Activated T-cell treated with anti-CD3 and anti-CD28 coated beads for 1 hour (primary cell): ENCODE data around the gene RFC4.
"Not testable (repeated sequence)": the region's sequence is repeated elsewhere in the genome, so short reads cannot be mapped to it uniquely, and the experiment has no call there.

ENCODE experiments used
- DNase-seq: peaks from one replicate; pipeline ENCODE4 v3.0.0-alpha.2; 2020; ENCODE audit warnings: low read depth

RFC4 gene

GRCh38 chr3:186806089-186807055 is at the start of gene RFC4:
RFC4 (minus strand) TSS chr3:186806482; CDS start chr3:186804713, 1,769 bp downstream.
- DNase-seq: peak; percentile 75

- DNase-seq: no peak
These were observed 48.7 kb upstream of the RFC4 start for GRCh38 chr3:186854954-186855353.

DNA sequence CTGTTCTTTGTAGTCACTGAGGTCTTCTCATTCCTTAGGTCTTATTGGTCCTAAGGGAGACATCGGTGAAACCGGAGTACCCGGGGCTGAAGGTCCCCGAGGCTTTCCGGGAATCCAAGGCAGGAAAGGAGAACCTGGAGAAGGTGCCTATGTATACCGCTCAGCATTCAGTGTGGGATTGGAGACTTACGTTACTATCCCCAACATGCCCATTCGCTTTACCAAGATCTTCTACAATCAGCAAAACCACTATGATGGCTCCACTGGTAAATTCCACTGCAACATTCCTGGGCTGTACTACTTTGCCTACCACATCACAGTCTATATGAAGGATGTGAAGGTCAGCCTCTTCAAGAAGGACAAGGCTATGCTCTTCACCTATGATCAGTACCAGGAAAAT is 47.9 kb upstream of the RFC4 start:
- DNase-seq: no peak

DNA sequence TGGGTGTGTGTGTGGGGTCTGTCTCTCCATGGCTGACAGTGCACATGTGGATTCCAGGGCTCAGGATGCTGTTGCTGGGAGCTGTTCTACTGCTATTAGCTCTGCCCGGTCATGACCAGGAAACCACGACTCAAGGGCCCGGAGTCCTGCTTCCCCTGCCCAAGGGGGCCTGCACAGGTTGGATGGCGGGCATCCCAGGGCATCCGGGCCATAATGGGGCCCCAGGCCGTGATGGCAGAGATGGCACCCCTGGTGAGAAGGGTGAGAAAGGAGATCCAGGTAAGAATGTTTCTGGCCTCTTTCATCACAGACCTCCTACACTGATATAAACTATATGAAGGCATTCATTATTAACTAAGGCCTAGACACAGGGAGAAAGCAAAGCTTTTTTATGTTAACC is 46.7 kb upstream of the RFC4 start:
- DNase-seq: no peak

- DNase-seq: not testable (repeated sequence)
These were observed 45.6 kb upstream of the RFC4 start for GRCh38 chr3:186851835-186852234.

DNA sequence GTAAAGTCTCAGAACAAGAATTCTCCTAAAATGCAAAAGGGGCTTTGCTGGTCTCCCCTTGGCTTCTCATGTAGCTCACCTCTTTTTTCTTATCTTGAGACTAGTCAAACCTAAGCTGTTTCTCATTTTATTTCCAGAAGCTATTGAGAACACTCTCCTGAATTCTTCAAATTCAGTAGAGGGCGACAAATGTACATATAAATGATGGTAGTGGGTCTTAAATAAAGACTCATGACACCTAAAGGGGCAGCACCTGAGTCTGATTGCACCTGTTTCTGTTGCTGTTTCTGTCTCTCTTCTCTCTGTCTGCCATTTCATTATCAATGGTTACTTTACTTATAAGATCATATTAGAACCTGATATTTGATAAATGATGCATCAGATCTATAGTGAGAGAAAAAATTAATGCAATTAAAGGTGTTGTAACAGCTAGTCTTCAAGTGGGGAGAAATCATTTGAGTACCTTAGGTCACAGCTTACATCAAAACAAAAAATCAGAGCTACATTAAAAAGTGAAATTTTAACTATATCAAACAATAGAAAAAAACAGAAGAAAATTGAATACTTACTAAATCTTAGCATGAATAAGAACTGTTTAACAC is 43.2 kb upstream of the RFC4 start:
- no peak for DNase-seq

- no peak for DNase-seq
These were observed 41.2 kb upstream of the RFC4 start for GRCh38 chr3:186847437-186847836.

DNA sequence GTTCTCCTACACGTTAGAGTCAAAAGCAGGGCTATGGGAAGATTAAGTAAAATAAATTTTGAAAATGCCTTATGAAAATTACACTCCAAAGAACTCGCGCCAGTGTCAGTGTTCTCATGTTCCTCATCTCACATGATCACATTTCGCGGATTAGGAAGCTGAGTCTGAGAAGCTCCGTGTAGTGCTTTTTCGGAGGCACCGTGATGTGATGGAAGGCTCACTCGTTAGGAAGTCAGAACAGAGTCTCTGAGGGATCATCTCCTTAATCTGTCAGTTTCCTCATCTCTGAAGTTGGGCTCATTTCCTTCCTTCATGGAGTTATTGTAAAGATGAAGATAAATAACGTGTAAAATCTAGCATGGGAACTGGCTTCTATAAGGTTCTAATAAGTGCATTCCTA is 39.5 kb upstream of the RFC4 start:
- DNase-seq: no peak

- no peak for DNase-seq
These were observed 38.6 kb upstream of the RFC4 start for GRCh38 chr3:186844908-186845307.

- no peak for DNase-seq
These were observed 36.8 kb upstream of the RFC4 start for GRCh38 chr3:186843039-186843432.

- no peak for DNase-seq
These were observed 36.2 kb upstream of the RFC4 start, which contains the start of gene ADIPOQ for GRCh38 chr3:186842426-186843038. ADIPOQ (plus strand) TSS chr3:186842710; CDS start chr3:186853059, 10,349 bp downstream.

DNA sequence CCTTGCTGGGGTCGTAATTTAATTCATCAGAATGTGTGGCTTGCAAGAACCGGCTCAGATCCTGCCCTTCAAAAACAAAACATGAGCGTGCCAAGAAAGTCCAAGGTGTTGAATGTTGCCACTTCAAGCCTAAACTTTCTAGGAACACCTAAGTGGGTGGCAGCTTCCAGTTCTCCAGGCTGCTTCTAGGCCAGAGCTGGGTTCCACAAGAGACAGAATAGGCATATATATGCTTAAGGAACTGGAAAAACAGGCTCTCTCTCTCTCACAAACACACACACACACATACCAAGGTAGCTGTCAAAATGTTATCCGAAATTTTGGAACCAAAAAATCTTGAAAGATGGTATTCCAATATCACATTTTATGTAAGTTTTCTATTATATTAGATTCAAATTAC is 35.3 kb upstream of the RFC4 start:
- no peak for DNase-seq

- DNase-seq: no peak
These were observed 33.8 kb upstream of the RFC4 start for GRCh38 chr3:186839874-186840641.

- DNase-seq: no peak
These were observed 26.0 kb upstream of the RFC4 start for GRCh38 chr3:186832276-186832675.

GRCh38 chr3:186831798-186832197 is 25.5 kb upstream of the RFC4 start:
- DNase-seq: no peak

DNA sequence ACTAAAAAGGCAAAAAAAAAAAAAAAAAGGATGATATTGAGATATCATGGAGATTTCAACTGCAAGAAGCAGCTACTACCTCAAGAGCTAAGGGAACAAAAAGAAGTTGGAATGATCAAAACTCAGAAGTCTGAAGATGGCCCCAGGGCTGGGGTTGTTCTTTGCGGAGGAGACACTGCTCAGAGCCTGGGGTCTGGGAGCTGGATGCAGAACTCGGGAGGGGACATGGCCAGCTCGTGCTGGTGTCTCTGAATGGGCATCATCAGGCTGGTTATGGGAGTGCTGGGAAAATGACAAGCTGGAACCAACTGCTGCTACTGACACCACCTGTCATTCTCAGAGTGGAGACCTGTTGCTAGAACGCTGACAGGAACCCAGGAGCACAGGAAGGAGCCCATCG is 22.1 kb upstream of the RFC4 start:
- no peak for DNase-seq

DNA sequence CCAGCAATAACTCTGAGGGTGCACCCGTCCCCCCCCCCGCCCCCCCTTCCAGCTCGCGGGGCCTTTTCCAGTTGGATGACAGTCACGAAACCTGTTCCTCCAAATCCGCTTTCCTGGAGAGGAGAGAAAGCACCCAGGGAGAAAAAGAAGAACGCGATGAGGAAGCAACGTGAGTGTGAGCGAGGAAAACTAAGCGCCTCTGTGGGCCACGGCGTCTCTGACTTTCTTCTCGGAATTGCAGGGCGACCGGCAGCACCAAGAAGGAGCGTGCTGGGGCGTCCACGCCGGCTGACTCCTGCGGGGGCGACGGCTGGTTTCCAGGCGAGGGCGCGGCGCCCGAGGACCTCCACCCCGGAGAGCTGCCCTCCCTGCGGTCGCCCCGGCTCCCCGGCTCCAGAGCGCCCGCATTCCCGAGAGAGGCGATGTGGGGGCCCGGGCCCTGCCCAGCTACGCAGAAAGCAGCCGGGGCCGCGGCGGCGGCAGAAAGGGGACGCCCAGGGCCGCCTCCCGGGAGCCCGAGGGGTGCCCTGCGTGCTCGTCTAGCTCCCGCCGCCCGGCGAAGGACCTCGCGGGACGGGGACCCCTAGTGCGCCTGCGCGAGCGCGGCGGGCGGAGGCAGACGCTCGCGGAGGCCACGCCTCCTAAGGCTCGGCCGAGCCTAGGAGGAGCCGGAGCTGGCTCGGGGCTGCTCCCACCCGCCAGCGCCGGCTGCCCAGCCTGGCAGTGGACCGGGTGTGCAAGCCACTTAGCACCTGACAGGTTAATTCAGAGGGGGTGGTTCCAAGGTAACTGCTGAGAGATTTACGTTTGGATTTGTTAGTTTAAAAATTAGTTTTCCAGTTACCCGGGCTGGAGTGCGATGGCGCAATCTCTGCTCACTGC is 20.9 kb upstream of the RFC4 start:
- DNase-seq: peak; percentile 74

GRCh38 chr3:186826410-186826975 is 20.2 kb upstream of the RFC4 start:
- DNase-seq: no peak

- no peak for DNase-seq
These were observed 19.7 kb upstream of the RFC4 start for GRCh38 chr3:186825872-186826409.

DNA sequence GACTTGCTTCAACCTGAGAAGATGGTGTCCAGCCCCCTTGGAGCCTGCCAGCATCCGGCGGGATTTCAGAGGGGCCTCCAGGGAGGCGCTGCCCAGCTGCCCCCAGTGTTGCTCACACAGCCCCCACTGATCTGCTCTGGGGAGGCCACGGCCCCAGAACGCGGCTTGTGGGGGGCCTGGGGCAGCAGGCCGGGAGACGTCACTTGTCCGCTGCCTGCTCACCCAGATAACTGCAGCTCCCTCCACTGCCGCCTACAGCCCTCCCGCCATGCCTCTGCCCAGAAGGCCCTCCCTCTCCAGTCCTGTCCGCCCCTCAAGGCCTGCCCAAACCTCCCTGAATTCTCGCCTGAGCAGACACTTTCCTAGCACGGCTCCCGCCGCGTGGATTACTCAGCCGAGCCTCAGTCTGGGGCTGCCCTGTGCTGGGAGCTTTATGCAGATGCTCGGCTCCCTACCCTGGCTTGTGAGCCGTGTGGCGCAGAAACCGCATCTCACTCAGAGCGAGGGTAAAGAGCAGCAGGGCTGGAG is 19.1 kb upstream of the RFC4 start:
- DNase-seq: no peak
